Measurements from ENCODE around the gene DUSP14. TPM values are rescaled to one million over a fixed set of nuclear protein-coding genes. Genes with fewer than 3 reads are reported as not detected.

DUSP14 gene
- total and polyA plus RNA-seq, 9 of the 15 experiments (the other 6 are each of a cell fraction or from before 2014, with no cell fraction given), result 20.2 to 74.0 (median 31.8) TPM

DNA sequence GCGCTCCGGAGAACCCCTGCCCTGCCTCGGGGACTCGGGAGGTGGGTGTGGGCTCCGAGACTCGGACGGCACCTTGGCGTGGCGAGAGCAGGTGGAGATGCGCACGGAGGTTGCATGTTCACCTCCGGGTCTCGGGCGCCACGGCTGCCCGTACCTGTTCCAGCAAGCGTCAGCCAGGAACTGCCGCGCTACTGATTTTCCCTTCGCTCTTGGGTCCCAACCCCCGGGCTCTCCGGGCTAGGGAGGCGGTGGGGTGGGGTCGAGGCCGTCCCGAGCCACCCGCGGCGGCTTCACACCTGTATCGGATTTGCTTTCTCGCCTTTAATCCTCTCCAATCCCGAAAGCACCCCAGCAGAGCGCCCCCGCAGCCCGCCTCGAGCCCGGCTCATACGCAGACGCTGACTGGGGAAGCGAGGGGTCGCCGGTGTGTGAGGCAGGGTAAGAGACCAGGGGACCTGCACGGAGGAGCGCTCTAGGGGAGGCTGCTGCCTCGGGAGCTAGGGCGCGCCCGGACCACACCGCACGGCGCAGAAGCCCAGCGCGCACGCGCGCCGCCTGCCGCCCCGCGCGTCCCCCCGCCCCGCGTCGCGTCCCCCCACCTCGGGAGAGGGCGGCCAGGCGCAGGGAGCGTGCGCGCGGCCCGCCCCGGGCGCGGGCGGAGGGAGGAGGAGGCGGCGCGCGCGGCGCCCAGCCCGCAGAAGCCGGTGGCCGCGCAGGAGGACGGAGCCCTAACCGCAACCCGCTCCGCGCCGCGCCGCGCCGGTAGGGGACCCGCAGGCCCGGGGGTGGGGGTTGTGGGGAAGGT is at the start of gene DUSP14 (continued):
- TF ChIP-seq SREBF1 (IDR thresholded peaks at IDR 0.05; ENCODE audit: borderline replicate concordance, low read depth, low read length) (no peak), GTF2E2 (tag; IDR thresholded peaks at IDR 0.05) (no peak), PKNOX1 (IDR thresholded peaks at IDR 0.05) (no peak), SNAPC5 (CRISPR knock-in tag; IDR thresholded peaks at IDR 0.05) (no peak), ARID3A (IDR thresholded peaks at IDR 0.05; ENCODE audit: borderline replicate concordance, low read depth, low read length) (no peak), HNRNPK (IDR thresholded peaks at IDR 0.05; ENCODE audit: low read depth, low read length, poor library complexity, severe bottlenecking) (no peak), ZNF668 (CRISPR knock-in tag; IDR thresholded peaks at IDR 0.05) (no peak), ZNF707 (CRISPR knock-in tag; conservative IDR thresholded peaks at IDR 0.05) (no peak), FOXA1 (IDR thresholded peaks at IDR 0.05; ENCODE audit: borderline replicate concordance) (no peak), MTA2 (IDR thresholded peaks at IDR 0.05; ENCODE audit: low read depth) (no peak), OTX1 (CRISPR knock-in tag; IDR thresholded peaks at IDR 0.05) (no peak), STAT5B (CRISPR knock-in tag; IDR thresholded peaks at IDR 0.05) (no peak), BRD4 (IDR thresholded peaks at IDR 0.05) (no peak), TAF9B (IDR thresholded peaks at IDR 0.05; ENCODE audit: partially characterized antibody) (no peak), ETV1 (tag; conservative IDR thresholded peaks at IDR 0.05; ENCODE audit: low read depth) (no peak), HDAC6 (IDR thresholded peaks at IDR 0.05; ENCODE audit: low read depth, low read length) (no peak), GTF2F1 (IDR thresholded peaks at IDR 0.05; ENCODE audit: low read depth, low read length) (no peak), KDM2B (CRISPR knock-in tag; IDR thresholded peaks at IDR 0.05) (peak; percentile 95), DDX20 (tag; IDR thresholded peaks at IDR 0.05; ENCODE audit: low read depth) (no peak), SPI1 (IDR thresholded peaks at IDR 0.05; ENCODE audit: borderline replicate concordance, low read depth, low read length) (no peak), IRF1 (CRISPR knock-in tag; IDR thresholded peaks at IDR 0.05; ENCODE audit: borderline replicate concordance) (no peak)
- TF ChIP-seq, protein P1, sequence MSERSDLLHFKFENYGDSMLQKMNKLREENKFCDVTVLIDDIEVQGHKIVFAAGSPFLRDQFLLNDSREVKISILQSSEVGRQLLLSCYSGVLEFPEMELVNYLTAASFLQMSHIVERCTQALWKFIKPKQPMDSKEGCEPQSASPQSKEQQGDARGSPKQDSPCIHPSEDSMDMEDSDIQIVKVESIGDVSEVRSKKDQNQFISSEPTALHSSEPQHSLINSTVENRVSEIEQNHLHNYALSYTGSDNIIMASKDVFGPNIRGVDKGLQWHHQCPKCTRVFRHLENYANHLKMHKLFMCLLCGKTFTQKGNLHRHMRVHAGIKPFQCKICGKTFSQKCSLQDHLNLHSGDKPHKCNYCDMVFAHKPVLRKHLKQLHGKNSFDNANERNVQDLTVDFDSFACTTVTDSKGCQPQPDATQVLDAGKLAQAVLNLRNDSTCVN (CRISPR knock-in tag; IDR thresholded peaks at IDR 0.05), result no peak
- TF ChIP-seq, protein P2, sequence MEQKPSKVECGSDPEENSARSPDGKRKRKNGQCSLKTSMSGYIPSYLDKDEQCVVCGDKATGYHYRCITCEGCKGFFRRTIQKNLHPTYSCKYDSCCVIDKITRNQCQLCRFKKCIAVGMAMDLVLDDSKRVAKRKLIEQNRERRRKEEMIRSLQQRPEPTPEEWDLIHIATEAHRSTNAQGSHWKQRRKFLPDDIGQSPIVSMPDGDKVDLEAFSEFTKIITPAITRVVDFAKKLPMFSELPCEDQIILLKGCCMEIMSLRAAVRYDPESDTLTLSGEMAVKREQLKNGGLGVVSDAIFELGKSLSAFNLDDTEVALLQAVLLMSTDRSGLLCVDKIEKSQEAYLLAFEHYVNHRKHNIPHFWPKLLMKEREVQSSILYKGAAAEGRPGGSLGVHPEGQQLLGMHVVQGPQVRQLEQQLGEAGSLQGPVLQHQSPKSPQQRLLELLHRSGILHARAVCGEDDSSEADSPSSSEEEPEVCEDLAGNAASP (IDR thresholded peaks at IDR 0.05), result no peak
